HepG2 (cell line): Measurements from ENCODE around the gene IZUMO4. TPM values are rescaled to one million over a fixed set of nuclear protein-coding genes. Genes with fewer than 3 reads are reported as not detected.

Source experiments
- CBX5 ChIP-seq: sonication (generic); formaldehyde crosslinking; IDR thresholded peaks from 2 replicates; pipeline ENCODE4 v1.4.0; 2020; ENCODE audit warnings: missing genetic modification reagents, borderline replicate concordance
- ESRRA ChIP-seq: sonication (generic); formaldehyde crosslinking; IDR thresholded peaks from 2 replicates; pipeline ENCODE4 v1.5.1; 2020; ENCODE audit warnings: mild to moderate bottlenecking, low read depth, missing genetic modification reagents
- FOSL2 ChIP-seq: sonication (generic); formaldehyde crosslinking; IDR thresholded peaks from 2 replicates; pipeline ENCODE4 v1.4.0; 2020; ENCODE audit warnings: missing genetic modification reagents
- MIXL1 ChIP-seq: IDR thresholded peaks from 2 replicates; pipeline ENCODE4 v1.6.1; 2016
- PHF20 ChIP-seq: sonication (generic); formaldehyde crosslinking; IDR thresholded peaks from 2 replicates; pipeline ENCODE4 v1.5.0; 2020; ENCODE audit warnings: mild to moderate bottlenecking, missing genetic modification reagents
- RAD21 ChIP-seq: fragments of 450-650 bp; formaldehyde crosslinking; IDR thresholded peaks from 2 replicates; pipeline ENCODE4 v1.5.0; 2020; ENCODE audit warnings: mild to moderate bottlenecking
- RBM39 ChIP-seq: fragments of 200-400 bp; formaldehyde crosslinking; IDR thresholded peaks from one replicate; pipeline ENCODE4 v1.6.1; 2018; ENCODE audit warnings: antibody characterized with exemption, mild to moderate bottlenecking, low read depth, low read length; ENCODE audit not compliant: poor library complexity, severe bottlenecking
- SALL1 ChIP-seq: sonication (generic); formaldehyde crosslinking; IDR thresholded peaks from 2 replicates; pipeline ENCODE4 v1.8.0; 2022; ENCODE audit warnings: mild to moderate bottlenecking, missing genetic modification reagents
- SRY ChIP-seq: sonication (generic); formaldehyde crosslinking; IDR thresholded peaks from 2 replicates; pipeline ENCODE4 v1.8.0; 2022; ENCODE audit warnings: mild to moderate bottlenecking, missing genetic modification reagents
- TAF1 ChIP-seq: sonication (generic); formaldehyde crosslinking; IDR thresholded peaks from 2 replicates; pipeline ENCODE4 v1.4.0; 2020; ENCODE audit warnings: missing genetic modification reagents
- TCF12 ChIP-seq, 2 experiments: fragments of 450-650 bp in 1 of 2; sonication (generic) in 1 of 2; formaldehyde crosslinking in 1 of 2; IDR thresholded peaks; 2 replicates each; pipeline versions ENCODE4 v1.6.1 to v1.8.0; 2017 to 2022; ENCODE audit warnings: antibody characterized with exemption in 1 of 2, mild to moderate bottlenecking in 1 of 2, missing genetic modification reagents in 1 of 2, moderate library complexity in 1 of 2
- YEATS4 ChIP-seq: sonication (generic); formaldehyde crosslinking; IDR thresholded peaks from 2 replicates; pipeline ENCODE4 v1.4.0; 2020; ENCODE audit warnings: missing genetic modification reagents, borderline replicate concordance
- ZFY ChIP-seq: sonication (generic); formaldehyde crosslinking; IDR thresholded peaks from 2 replicates; pipeline ENCODE4 v1.4.0; 2020; ENCODE audit warnings: missing genetic modification reagents
- ZNF101 ChIP-seq: sonication (generic); formaldehyde crosslinking; IDR thresholded peaks from 2 replicates; pipeline ENCODE4 v1.4.0; 2020; ENCODE audit warnings: mild to moderate bottlenecking, low read depth, missing genetic modification reagents, borderline replicate concordance
- ZNF678 ChIP-seq: sonication (generic); formaldehyde crosslinking; IDR thresholded peaks from 2 replicates; pipeline ENCODE4 v1.4.0; 2020; ENCODE audit warnings: mild to moderate bottlenecking, missing genetic modification reagents
- polyA plus RNA-seq, 8 experiments: library from polyadenylated mRNA; depleted of rRNA in 3 of 8; stranded (reverse) in 7 of 8; unstranded in 1 of 8; fragments of >200 nt; fragmentation: Illumina TruSeq in 4 of 8; extraction: Trizol in 4 of 8; gene quantifications; 2 replicates each; pipeline versions ENCODE4 v1.2.1 to v1.2.3, GENCODE V29; 2011 to 2016; ENCODE audit warnings: low read depth in 4 of 8, missing spikeins in 1 of 8, mixed read lengths in 1 of 8; ENCODE audit not compliant: insufficient read depth in 1 of 8
- total RNA-seq, 5 experiments: library from RNA; depleted of rRNA; stranded (reverse); fragments of >200 nt; fragmentation: Illumina TruSeq; extraction: Trizol; gene quantifications; 2 replicates each; pipeline ENCODE4 v1.2.3, GENCODE V29; 2016; ENCODE audit warnings: low read depth in 1 of 5
- TF ChIP-seq, protein P1 (sequence below): sonication (generic); formaldehyde crosslinking; IDR thresholded peaks from 2 replicates; pipeline ENCODE4 v1.4.0; 2020; ENCODE audit warnings: mild to moderate bottlenecking, missing genetic modification reagents, borderline replicate concordance
- TF ChIP-seq, protein P2 (sequence below): sonication (generic); formaldehyde crosslinking; IDR thresholded peaks from 2 replicates; pipeline ENCODE4 v1.5.0; 2020; ENCODE audit warnings: missing genetic modification reagents
- TF ChIP-seq, protein P3 (sequence below): sonication (generic); formaldehyde crosslinking; IDR thresholded peaks from 2 replicates; pipeline ENCODE4 v1.5.0; 2020; ENCODE audit warnings: mild to moderate bottlenecking, missing genetic modification reagents
- TF ChIP-seq, protein P4 (sequence below): sonication (generic); formaldehyde crosslinking; IDR thresholded peaks from 2 replicates; pipeline ENCODE4 v1.8.1; 2022; ENCODE audit warnings: low read depth, mild to moderate bottlenecking, missing genetic modification reagents

The IZUMO4 gene
- total and polyA plus RNA-seq, 2 of the 13 experiments (the other 11 are each of a cell fraction or from before 2014, with no cell fraction given): 0.77 to 3.9 TPM

DNA sequence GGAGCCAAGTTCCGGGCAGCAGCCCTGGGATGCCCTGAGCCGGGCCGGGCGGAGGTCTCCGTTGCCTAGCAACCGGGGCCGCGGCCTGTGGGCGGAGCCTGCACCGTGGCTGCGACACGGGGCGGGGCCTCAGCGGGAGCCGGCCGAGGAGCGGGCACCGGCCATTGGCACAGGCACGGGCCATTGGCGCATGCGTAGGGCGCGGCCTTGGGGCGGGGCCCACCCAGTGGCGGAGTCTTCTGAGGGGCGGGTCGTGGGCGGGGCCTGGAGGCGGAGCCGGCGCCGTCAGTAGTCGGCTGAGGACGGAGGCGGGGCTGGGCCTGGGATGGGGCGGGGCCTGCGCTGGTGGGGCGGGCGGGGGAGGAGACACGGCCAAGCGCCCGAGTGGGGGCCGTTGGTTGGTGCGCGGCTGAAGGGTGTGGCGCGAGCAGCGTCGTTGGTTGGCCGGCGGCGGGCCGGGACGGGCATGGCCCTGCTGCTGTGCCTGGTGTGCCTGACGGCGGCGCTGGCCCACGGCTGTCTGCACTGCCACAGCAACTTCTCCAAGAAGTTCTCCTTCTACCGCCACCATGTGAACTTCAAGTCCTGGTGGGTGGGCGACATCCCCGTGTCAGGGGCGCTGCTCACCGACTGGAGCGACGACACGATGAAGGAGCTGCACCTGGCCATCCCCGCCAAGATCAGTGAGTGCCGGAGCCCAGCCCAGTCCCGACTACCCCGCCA, at the start of gene IZUMO4 (continued):
- TF ChIP-seq, protein P1, sequence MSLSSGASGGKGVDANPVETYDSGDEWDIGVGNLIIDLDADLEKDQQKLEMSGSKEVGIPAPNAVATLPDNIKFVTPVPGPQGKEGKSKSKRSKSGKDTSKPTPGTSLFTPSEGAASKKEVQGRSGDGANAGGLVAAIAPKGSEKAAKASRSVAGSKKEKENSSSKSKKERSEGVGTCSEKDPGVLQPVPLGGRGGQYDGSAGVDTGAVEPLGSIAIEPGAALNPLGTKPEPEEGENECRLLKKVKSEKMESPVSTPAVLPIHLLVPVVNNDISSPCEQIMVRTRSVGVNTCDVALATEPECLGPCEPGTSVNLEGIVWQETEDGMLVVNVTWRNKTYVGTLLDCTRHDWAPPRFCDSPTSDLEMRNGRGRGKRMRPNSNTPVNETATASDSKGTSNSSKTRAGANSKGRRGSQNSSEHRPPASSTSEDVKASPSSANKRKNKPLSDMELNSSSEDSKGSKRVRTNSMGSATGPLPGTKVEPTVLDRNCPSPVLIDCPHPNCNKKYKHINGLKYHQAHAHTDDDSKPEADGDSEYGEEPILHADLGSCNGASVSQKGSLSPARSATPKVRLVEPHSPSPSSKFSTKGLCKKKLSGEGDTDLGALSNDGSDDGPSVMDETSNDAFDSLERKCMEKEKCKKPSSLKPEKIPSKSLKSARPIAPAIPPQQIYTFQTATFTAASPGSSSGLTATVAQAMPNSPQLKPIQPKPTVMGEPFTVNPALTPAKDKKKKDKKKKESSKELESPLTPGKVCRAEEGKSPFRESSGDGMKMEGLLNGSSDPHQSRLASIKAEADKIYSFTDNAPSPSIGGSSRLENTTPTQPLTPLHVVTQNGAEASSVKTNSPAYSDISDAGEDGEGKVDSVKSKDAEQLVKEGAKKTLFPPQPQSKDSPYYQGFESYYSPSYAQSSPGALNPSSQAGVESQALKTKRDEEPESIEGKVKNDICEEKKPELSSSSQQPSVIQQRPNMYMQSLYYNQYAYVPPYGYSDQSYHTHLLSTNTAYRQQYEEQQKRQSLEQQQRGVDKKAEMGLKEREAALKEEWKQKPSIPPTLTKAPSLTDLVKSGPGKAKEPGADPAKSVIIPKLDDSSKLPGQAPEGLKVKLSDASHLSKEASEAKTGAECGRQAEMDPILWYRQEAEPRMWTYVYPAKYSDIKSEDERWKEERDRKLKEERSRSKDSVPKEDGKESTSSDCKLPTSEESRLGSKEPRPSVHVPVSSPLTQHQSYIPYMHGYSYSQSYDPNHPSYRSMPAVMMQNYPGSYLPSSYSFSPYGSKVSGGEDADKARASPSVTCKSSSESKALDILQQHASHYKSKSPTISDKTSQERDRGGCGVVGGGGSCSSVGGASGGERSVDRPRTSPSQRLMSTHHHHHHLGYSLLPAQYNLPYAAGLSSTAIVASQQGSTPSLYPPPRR (CRISPR knock-in tag): no peak
- TF ChIP-seq, protein P2, sequence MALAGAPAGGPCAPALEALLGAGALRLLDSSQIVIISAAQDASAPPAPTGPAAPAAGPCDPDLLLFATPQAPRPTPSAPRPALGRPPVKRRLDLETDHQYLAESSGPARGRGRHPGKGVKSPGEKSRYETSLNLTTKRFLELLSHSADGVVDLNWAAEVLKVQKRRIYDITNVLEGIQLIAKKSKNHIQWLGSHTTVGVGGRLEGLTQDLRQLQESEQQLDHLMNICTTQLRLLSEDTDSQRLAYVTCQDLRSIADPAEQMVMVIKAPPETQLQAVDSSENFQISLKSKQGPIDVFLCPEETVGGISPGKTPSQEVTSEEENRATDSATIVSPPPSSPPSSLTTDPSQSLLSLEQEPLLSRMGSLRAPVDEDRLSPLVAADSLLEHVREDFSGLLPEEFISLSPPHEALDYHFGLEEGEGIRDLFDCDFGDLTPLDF (CRISPR knock-in tag): no peak
- TF ChIP-seq SRY (CRISPR knock-in tag) (0 out of 2 replicates have a peak, but pooled peaks have one; percentile 36), RBM39 (peak; percentile 15), TAF1 (peak; percentile 13; the same call in 1 of the 2 replicates), SALL1 (CRISPR knock-in tag) (peak; percentile 5; the same call in 1 of the 2 replicates), ZNF101 (CRISPR knock-in tag) (no peak), ESRRA (CRISPR knock-in tag) (peak; percentile 4; the same call in 1 of the 2 replicates), ZFY (CRISPR knock-in tag) (peak; percentile 21), YEATS4 (CRISPR knock-in tag) (peak; percentile 12; the same call in 1 of the 2 replicates), TCF12 (IDR thresholded peaks at IDR 0.05) (no peak), TCF12 (CRISPR knock-in tag; IDR thresholded peaks at IDR 0.05) (no peak), CBX5 (no peak), PHF20 (CRISPR knock-in tag) (peak; percentile 1; the same call in 1 of the 2 replicates), ZNF678 (0 out of 2 replicates have a peak, but pooled peaks have one; percentile 5), FOSL2 (CRISPR knock-in tag) (0 out of 2 replicates have a peak, but pooled peaks have one; percentile 3), MIXL1 (CRISPR knock-in tag) (no peak), RAD21 (CRISPR knock-in tag) (peak; percentile 54)
- TF ChIP-seq, protein P3, sequence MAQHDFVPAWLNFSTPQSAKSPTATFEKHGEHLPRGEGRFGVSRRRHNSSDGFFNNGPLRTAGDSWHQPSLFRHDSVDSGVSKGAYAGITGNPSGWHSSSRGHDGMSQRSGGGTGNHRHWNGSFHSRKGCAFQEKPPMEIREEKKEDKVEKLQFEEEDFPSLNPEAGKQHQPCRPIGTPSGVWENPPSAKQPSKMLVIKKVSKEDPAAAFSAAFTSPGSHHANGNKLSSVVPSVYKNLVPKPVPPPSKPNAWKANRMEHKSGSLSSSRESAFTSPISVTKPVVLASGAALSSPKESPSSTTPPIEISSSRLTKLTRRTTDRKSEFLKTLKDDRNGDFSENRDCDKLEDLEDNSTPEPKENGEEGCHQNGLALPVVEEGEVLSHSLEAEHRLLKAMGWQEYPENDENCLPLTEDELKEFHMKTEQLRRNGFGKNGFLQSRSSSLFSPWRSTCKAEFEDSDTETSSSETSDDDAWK (CRISPR knock-in tag): no peak
- TF ChIP-seq, protein P4, sequence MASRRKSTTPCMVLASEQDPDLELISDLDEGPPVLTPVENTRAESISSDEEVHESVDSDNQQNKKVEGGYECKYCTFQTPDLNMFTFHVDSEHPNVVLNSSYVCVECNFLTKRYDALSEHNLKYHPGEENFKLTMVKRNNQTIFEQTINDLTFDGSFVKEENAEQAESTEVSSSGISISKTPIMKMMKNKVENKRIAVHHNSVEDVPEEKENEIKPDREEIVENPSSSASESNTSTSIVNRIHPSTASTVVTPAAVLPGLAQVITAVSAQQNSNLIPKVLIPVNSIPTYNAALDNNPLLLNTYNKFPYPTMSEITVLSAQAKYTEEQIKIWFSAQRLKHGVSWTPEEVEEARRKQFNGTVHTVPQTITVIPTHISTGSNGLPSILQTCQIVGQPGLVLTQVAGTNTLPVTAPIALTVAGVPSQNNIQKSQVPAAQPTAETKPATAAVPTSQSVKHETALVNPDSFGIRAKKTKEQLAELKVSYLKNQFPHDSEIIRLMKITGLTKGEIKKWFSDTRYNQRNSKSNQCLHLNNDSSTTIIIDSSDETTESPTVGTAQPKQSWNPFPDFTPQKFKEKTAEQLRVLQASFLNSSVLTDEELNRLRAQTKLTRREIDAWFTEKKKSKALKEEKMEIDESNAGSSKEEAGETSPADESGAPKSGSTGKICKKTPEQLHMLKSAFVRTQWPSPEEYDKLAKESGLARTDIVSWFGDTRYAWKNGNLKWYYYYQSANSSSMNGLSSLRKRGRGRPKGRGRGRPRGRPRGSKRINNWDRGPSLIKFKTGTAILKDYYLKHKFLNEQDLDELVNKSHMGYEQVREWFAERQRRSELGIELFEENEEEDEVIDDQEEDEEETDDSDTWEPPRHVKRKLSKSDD (CRISPR knock-in tag): no peak
